H9 (cell line): Measurements from ENCODE around the gene DNAH8. TPM values are rescaled to one million over a fixed set of nuclear protein-coding genes. Genes with fewer than 3 reads are reported as not detected.

Experiments
- DNase-seq: peaks from one replicate; pipeline ENCODE4 v3.0.0-alpha.2; 2017
- H2AFZ ChIP-seq: one replicate; pipeline ENCODE4 v1.6.1; 2013; ENCODE audit warnings: mild to moderate bottlenecking, low read length, control low read depth, moderate library complexity
- H2AK5ac ChIP-seq: 2 replicates; pipeline ENCODE4 v1.6.1; 2013; ENCODE audit warnings: low read length, control low read depth, mixed read lengths; ENCODE audit not compliant: insufficient read length
- H2BK120ac ChIP-seq: one replicate; pipeline ENCODE4 v1.6.1; 2013; ENCODE audit warnings: low read depth, mild to moderate bottlenecking, low read length, control low read depth, inconsistent platforms; ENCODE audit not compliant: poor library complexity, severe bottlenecking
- H2BK12ac ChIP-seq: 2 replicates; pipeline ENCODE4 v1.6.1; 2013; ENCODE audit warnings: low read length, control low read depth, mixed read lengths, low read depth; ENCODE audit not compliant: insufficient read length
- H2BK15ac ChIP-seq: 2 replicates; pipeline ENCODE4 v1.6.1; 2013; ENCODE audit warnings: low read depth, low read length, control low read depth
- H2BK20ac ChIP-seq: one replicate; pipeline ENCODE4 v1.6.1; 2013; ENCODE audit warnings: low read depth, mild to moderate bottlenecking, low read length, control low read depth, inconsistent platforms; ENCODE audit not compliant: poor library complexity, severe bottlenecking
- H2BK5ac ChIP-seq: 2 replicates; pipeline ENCODE4 v1.6.1; 2013; ENCODE audit warnings: low read length, control low read depth, mixed read lengths; ENCODE audit not compliant: insufficient read length
- H3K14ac ChIP-seq: 2 replicates; pipeline ENCODE4 v1.6.1; 2013; ENCODE audit warnings: low read length, control low read depth; ENCODE audit not compliant: insufficient read depth
- H3K18ac ChIP-seq: 2 replicates; pipeline ENCODE4 v1.6.1; 2013; ENCODE audit warnings: low read depth, mild to moderate bottlenecking, mixed read lengths, low read length, control low read depth; ENCODE audit not compliant: insufficient read length
- H3K23ac ChIP-seq: 2 replicates; pipeline ENCODE4 v1.6.1; 2013; ENCODE audit warnings: low read length, control low read depth, mixed read lengths, low read depth; ENCODE audit not compliant: insufficient read length
- H3K23me2 ChIP-seq: 2 replicates; pipeline ENCODE4 v1.6.1; 2013; ENCODE audit warnings: low read depth, mild to moderate bottlenecking, mixed read lengths, low read length, control low read depth; ENCODE audit not compliant: insufficient read length, poor library complexity, severe bottlenecking
- H3K27ac ChIP-seq: 2 replicates; pipeline ENCODE4 v1.5.1; 2013; ENCODE audit warnings: low read length, control low read depth, mixed read lengths, low read depth; ENCODE audit not compliant: insufficient read length
- H3K27me3 ChIP-seq: 2 replicates; pipeline ENCODE4 v1.6.1; 2013; ENCODE audit warnings: low read length, control low read depth, inconsistent platforms; ENCODE audit not compliant: insufficient read depth
- H3K4ac ChIP-seq: 2 replicates; pipeline ENCODE4 v1.6.1; 2013; ENCODE audit warnings: low read depth, mild to moderate bottlenecking, control low read depth, inconsistent platforms, low read length, moderate library complexity
- H3K4me1 ChIP-seq: 2 replicates; pipeline ENCODE4 v1.6.1; 2013; ENCODE audit warnings: low read length, control low read depth, inconsistent platforms; ENCODE audit not compliant: insufficient read depth
- H3K4me2 ChIP-seq: 2 replicates; pipeline ENCODE4 v1.6.1; 2013; ENCODE audit warnings: low read length, control low read depth, mixed read lengths; ENCODE audit not compliant: insufficient read length, insufficient read depth
- H3K56ac ChIP-seq: 2 replicates; pipeline ENCODE4 v1.6.1; 2013; ENCODE audit warnings: low read depth, mild to moderate bottlenecking, mixed read lengths, low read length, control low read depth; ENCODE audit not compliant: insufficient read length
- H3K79me1 ChIP-seq: 2 replicates; pipeline ENCODE4 v1.6.1; 2013; ENCODE audit warnings: low read depth, mild to moderate bottlenecking, moderate library complexity, low read length, control low read depth, inconsistent platforms; ENCODE audit not compliant: insufficient read depth, poor library complexity, severe bottlenecking
- H3K79me2 ChIP-seq: 2 replicates; pipeline ENCODE4 v1.6.1; 2013; ENCODE audit warnings: low read length, control low read depth, inconsistent platforms; ENCODE audit not compliant: insufficient read depth
- H3K9ac ChIP-seq: 2 replicates; pipeline ENCODE4 v1.6.1; 2013; ENCODE audit warnings: low read length, control low read depth, mixed read lengths; ENCODE audit not compliant: insufficient read length; ENCODE audit errors: extremely low read depth
- H3K9me3 ChIP-seq: one replicate; pipeline ENCODE4 v1.6.1; 2013; ENCODE audit warnings: low read depth, low read length, inconsistent platforms; ENCODE audit not compliant: control insufficient read depth
- H3T11ph ChIP-seq: one replicate; pipeline ENCODE4 v1.6.1; 2013; ENCODE audit warnings: mild to moderate bottlenecking, low read length, control low read depth, inconsistent platforms
- H4K20me1 ChIP-seq: one replicate; pipeline ENCODE4 v1.6.1; 2013; ENCODE audit not compliant: control insufficient read depth, insufficient read length, insufficient read depth
- H4K5ac ChIP-seq: 2 replicates; pipeline ENCODE4 v1.6.1; 2013; ENCODE audit warnings: low read depth, mild to moderate bottlenecking, mixed read lengths, low read length, control low read depth; ENCODE audit not compliant: insufficient read length
- H4K8ac ChIP-seq: replicated peaks from 2 replicates; pipeline ENCODE4 v1.6.1; 2013; ENCODE audit warnings: low read length, control low read depth, mixed read lengths, low read depth; ENCODE audit not compliant: insufficient read length
- H4K91ac ChIP-seq: 2 replicates; pipeline ENCODE4 v1.6.1; 2013; ENCODE audit warnings: low read depth, mild to moderate bottlenecking, moderate library complexity, mixed read lengths, low read length, control low read depth; ENCODE audit not compliant: insufficient read length
- H3K27ac Mint-ChIP-seq, 3 experiments: 2 replicates in 2 of 3; 3 replicates in 1 of 3; pipeline ENCODE4 v1.8.0; 2020 to 2021; ENCODE audit warnings: mixed read lengths in 3 of 3, mild to moderate bottlenecking in 1 of 3, moderate library complexity in 1 of 3
- H3K27me3 Mint-ChIP-seq: 2 replicates; pipeline ENCODE4 v1.8.0; 2021; ENCODE audit warnings: low read depth, mild to moderate bottlenecking, moderate library complexity, mixed read lengths
- H3K36me3 Mint-ChIP-seq, 3 experiments: 2 replicates in 2 of 3; 3 replicates in 1 of 3; pipeline ENCODE4 v1.8.0; 2020 to 2021; ENCODE audit warnings: low read depth in 3 of 3, mixed read lengths in 3 of 3; ENCODE audit not compliant: insufficient read depth in 1 of 3
- H3K4me1 Mint-ChIP-seq, 2 experiments: 2 replicates each; pipeline ENCODE4 v1.8.0; 2020; ENCODE audit warnings: mixed read lengths in 2 of 2
- H3K4me3 Mint-ChIP-seq, 2 experiments: 2 replicates in 1 of 2; 3 replicates in 1 of 2; pipeline ENCODE4 v1.8.0; 2020 to 2021; ENCODE audit warnings: mild to moderate bottlenecking in 2 of 2, mixed read lengths in 2 of 2, moderate library complexity in 1 of 2
- H3K9me3 Mint-ChIP-seq, 2 experiments: 2 replicates in 1 of 2; 3 replicates in 1 of 2; pipeline ENCODE4 v1.8.0; 2020; ENCODE audit warnings: mild to moderate bottlenecking in 2 of 2, mixed read lengths in 2 of 2, moderate library complexity in 1 of 2
- CTCF ChIP-seq: fragments of 200-600 bp; sonication (generic); conservative IDR thresholded peaks from 3 replicates; pipeline ENCODE4 v1.8.0; 2021; ENCODE audit warnings: antibody characterized with exemption, mild to moderate bottlenecking
- WGBS: extraction: QIAGEN DNeasy Blood & Tissue Kit; methylation state at CpG from one replicate; pipeline ENCODE4 v1.1.7; 2013; ENCODE audit warnings: missing lambda C conversion rate, low lambda C conversion rate, mixed read lengths; ENCODE audit not compliant: insufficient read length; ENCODE audit errors: extremely low coverage; 5-methylcytosine and 5-hydroxymethylcytosine counted together
- total RNA-seq: library from RNA; stranded (reverse); gene quantifications from 2 replicates; pipeline ENCODE4 v1.2.1, GENCODE V29; 2021

The DNAH8 gene
- total RNA-seq, 1 experiment from 2014 or later: not detected

- Histone ChIP-seq H3K79me1 (no peaks in the 10 kb centered on the region), H3K27me3 (no peaks in the 10 kb centered on the region), H2BK15ac (no peak overlapping the region), H3K56ac (no peak overlapping the region), H3K18ac (no peak overlapping the region), H3K23ac (no peak overlapping the region), H2BK12ac (no peak overlapping the region), H4K91ac (no peak overlapping the region), H4K5ac (no peak overlapping the region), H4K8ac (no peak overlapping the region), H3K4ac (no peak overlapping the region), H2AK5ac (no peak overlapping the region), H3K27ac (no peak overlapping the region), H2BK5ac (no peak overlapping the region), H3T11ph (no peak overlapping the region), H2BK120ac (no peak overlapping the region), H3K9ac (no peak overlapping the region), H2BK20ac (no peak overlapping the region), H3K4me1 (no peaks in the 10 kb centered on the region), H3K23me2 (no peaks in the 10 kb centered on the region), H4K20me1 (no peaks in the 10 kb centered on the region), H3K4me2 (no peak overlapping the region), H3K9me3 (no peaks in the 10 kb centered on the region), H3K79me2 (no peaks in the 10 kb centered on the region), H3K14ac (no peak overlapping the region), H2AFZ (no peak overlapping the region)
- TF ChIP-seq CTCF: no peak
- no CpG with 5 or more reads among the region's 4 CpGs for WGBS
- DNase-seq: no peak
- Mint-ChIP-seq H3K4me3 (no peak overlapping the region), H3K27ac (peak overlapping the region in 1 of 3 experiments; percentile 3; a peak in 2 of 7 replicates), H3K9me3 (no peaks in the 10 kb centered on the region; a peak in 1 of 5 replicates), H3K27me3 (peaks cover 4% of the 10 kb centered on the region), H3K4me1 (peaks cover 7 to 13% of the 10 kb centered on the region in 2 experiments), H3K36me3 (no peaks in the 10 kb centered on the region)
Measured at GRCh38 chr6:38942442-38942841, 227.3 kb downstream of the DNAH8 start.
